ENCODE data around the gene IP6K2.

The IP6K2 gene

DNA sequence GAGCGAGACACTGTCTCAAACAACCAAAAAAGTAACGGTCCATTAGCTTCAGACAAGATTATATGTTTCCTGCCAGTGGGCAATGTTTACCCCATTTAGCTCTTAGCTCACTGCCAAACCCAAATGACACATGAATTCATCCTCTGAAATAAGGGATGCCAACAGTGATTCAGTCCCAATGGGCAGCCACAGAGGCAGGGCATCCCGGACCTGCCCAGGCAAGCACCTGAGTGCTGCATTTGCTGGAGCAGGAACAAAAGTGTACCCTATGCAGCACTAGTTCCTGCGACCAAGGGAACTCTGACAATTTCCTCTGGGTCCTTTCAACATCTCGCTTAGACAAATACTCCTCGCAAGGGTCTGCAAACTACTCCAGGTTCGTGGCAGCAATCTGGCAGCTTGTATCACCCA is 8.0 kb downstream of the IP6K2 start:
- Histone ChIP-seq H3K4me1 (no peaks in the 10 kb centered on the region), H3K9me3 (no peaks in the 10 kb centered on the region), H3K36me3 (peaks cover 50% of the 10 kb centered on the region), H3K27me3 (no peaks in the 10 kb centered on the region), H3K4me3 (ENCODE audit: low read depth, low read length) (no peak overlapping the region)
- TF ChIP-seq, protein P1, sequence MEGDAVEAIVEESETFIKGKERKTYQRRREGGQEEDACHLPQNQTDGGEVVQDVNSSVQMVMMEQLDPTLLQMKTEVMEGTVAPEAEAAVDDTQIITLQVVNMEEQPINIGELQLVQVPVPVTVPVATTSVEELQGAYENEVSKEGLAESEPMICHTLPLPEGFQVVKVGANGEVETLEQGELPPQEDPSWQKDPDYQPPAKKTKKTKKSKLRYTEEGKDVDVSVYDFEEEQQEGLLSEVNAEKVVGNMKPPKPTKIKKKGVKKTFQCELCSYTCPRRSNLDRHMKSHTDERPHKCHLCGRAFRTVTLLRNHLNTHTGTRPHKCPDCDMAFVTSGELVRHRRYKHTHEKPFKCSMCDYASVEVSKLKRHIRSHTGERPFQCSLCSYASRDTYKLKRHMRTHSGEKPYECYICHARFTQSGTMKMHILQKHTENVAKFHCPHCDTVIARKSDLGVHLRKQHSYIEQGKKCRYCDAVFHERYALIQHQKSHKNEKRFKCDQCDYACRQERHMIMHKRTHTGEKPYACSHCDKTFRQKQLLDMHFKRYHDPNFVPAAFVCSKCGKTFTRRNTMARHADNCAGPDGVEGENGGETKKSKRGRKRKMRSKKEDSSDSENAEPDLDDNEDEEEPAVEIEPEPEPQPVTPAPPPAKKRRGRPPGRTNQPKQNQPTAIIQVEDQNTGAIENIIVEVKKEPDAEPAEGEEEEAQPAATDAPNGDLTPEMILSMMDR (IDR thresholded peaks at IDR 0.05; ENCODE audit: low read depth, low read length): no peak
- no peak for DNase-seq

GRCh38 chr3:48708481-48708889 is 8.5 kb downstream of the IP6K2 start:
- Histone ChIP-seq H3K9me3 (no peaks in the 10 kb centered on the region), H3K4me3 (ENCODE audit: low read depth, low read length) (no peak overlapping the region), H3K4me1 (no peaks in the 10 kb centered on the region), H3K27me3 (no peaks in the 10 kb centered on the region), H3K36me3 (peaks cover 45% of the 10 kb centered on the region)
- DNase-seq: no peak
- TF ChIP-seq, protein P1 (IDR thresholded peaks at IDR 0.05; ENCODE audit: low read depth, low read length): no peak

- Histone ChIP-seq H3K36me3 (peaks cover 33% of the 10 kb centered on the region), H3K4me3 (ENCODE audit: low read depth, low read length) (no peak overlapping the region), H3K9me3 (no peaks in the 10 kb centered on the region), H3K27me3 (no peaks in the 10 kb centered on the region), H3K4me1 (no peaks in the 10 kb centered on the region)
- TF ChIP-seq, protein P1 (IDR thresholded peaks at IDR 0.05; ENCODE audit: low read depth, low read length): no peak
- DNase-seq: no peak
Measured at GRCh38 chr3:48707157-48707556, 9.9 kb downstream of the IP6K2 start.

GRCh38 chr3:48702320-48702920 is 14.6 kb downstream of the IP6K2 start:
- TF ChIP-seq, protein P1 (IDR thresholded peaks at IDR 0.05; ENCODE audit: low read depth, low read length): no peak
- Histone ChIP-seq H3K4me1 (no peaks in the 10 kb centered on the region), H3K27me3 (no peaks in the 10 kb centered on the region), H3K4me3 (ENCODE audit: low read depth, low read length) (no peak overlapping the region), H3K9me3 (no peaks in the 10 kb centered on the region), H3K36me3 (peaks cover 20% of the 10 kb centered on the region)
- no peak for DNase-seq

- TF ChIP-seq, protein P1 (IDR thresholded peaks at IDR 0.05; ENCODE audit: low read depth, low read length): no peak
- Histone ChIP-seq H3K9me3 (no peaks in the 10 kb centered on the region), H3K27me3 (no peaks in the 10 kb centered on the region), H3K4me3 (ENCODE audit: low read depth, low read length) (no peak overlapping the region), H3K36me3 (peaks cover 16% of the 10 kb centered on the region), H3K4me1 (no peaks in the 10 kb centered on the region)
- DNase-seq: no peak
Measured at GRCh38 chr3:48700731-48701405, 16.2 kb downstream of the IP6K2 start.

DNA sequence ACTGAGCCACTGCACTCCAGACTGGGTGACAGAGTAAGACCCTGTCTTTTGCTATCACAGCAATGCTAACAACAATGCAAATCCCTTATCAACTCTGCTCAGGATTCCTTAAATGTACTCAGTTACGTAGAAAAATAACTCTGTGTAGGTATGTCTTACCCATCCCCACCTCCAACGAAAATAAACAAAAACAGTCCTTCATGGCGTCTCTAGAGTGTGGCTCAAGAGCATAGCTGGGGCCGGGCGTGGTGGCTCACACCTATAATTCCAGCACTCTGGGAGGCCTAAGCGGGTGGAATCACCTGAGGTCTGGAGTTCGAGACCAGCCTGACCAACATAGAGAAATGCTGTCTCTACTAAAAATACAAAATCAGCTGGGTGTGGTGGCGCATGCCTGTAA is 18.1 kb downstream of the IP6K2 start:
- TF ChIP-seq, protein P1 (IDR thresholded peaks at IDR 0.05; ENCODE audit: low read depth, low read length): no peak
- DNase-seq: no peak

More for the DNA sequence above, 18.1 kb downstream of the IP6K2 start:
- Histone ChIP-seq H3K4me1 (no peaks in the 10 kb centered on the region), H3K36me3 (peaks cover 32% of the 10 kb centered on the region), H3K9me3 (no peaks in the 10 kb centered on the region), H3K27me3 (no peaks in the 10 kb centered on the region), H3K4me3 (ENCODE audit: low read depth, low read length) (no peak overlapping the region)

All from BE2C (cell line).